CD4-positive, alpha-beta T cell treated with Interferon gamma for 1 hour (primary cell): ENCODE results near the gene CBLB.

Experiments used
- DNase-seq: peaks from one replicate; pipeline ENCODE4 v3.0.0-alpha.2; 2020

CBLB gene

DNA sequence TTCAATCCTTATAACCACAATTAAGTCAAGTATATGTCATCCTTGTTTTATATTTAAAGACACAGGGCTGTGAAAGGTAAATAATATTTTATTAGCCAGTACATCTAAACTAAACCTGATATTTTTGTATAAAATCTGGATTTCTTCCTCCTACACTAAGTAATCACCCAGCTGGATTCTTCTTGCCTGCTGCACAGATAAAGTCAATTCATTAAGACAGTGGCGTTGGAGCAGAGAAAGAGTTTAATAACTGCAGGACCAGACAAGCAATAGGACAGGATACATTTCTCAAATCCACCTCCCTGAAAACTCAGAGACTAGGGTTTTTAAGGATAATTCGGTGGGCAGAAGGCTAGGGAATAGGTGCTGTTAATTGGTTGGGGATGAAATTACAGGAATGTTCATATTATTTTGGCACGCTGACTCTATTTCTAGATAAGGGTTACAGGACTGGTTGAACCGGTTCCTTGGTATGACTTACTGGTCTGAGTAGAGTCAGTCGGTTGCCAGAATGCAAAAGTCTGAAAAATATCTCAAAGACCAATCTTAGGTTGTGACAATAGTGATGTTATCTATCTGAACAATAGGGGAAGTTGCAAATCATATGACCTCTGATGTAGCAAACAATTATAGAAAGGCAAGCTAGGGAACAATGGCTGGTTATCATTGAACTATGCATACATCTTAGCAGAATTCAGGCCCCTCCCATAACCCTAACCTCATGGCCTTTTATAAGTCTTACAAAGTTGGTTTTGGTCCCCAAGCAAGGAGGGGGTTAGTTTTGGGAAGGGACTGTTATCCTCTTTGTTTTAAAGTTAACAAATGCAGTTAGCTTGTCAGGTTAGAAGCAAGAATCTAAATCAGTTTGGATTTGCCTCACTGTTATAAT is 257.3 kb downstream of the CBLB start:
- DNase-seq: no peak

DNA sequence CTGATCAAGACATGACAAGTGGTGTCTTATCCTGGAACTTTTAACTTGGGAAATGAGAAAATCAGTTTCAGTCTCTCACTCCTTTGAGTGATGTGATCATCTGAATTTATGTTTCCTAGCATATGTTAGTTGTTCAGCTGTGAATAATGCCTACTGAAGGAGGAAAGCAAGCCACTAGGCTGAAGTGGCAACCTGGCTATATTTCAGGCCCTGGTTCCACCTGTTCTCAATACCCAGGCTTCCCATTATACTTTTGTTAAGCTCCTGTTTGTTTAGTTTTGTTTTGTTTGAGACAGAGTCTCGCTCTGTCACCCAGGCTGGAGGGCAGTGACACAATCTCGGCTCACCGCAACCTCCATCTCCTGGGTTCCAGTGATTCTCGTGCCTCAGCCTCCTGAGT is 258.3 kb downstream of the CBLB start:
- no peak for DNase-seq

GRCh38 chr3:105608623-105609022 is 260.2 kb downstream of the CBLB start:
- no peak for DNase-seq

- DNase-seq: no peak
Observed at GRCh38 chr3:105606016-105606415, 262.8 kb downstream of the CBLB start.
